Measurements from ENCODE around the gene FUS. TPM values are rescaled to one million over a fixed set of nuclear protein-coding genes. Genes with fewer than 3 reads are reported as not detected.
"Not testable (repeated sequence)": the region's sequence is repeated elsewhere in the genome, so short reads cannot be mapped to it uniquely, and the experiment has no call there.

Gene FUS
- total RNA-seq = 36.3 TPM

DNA sequence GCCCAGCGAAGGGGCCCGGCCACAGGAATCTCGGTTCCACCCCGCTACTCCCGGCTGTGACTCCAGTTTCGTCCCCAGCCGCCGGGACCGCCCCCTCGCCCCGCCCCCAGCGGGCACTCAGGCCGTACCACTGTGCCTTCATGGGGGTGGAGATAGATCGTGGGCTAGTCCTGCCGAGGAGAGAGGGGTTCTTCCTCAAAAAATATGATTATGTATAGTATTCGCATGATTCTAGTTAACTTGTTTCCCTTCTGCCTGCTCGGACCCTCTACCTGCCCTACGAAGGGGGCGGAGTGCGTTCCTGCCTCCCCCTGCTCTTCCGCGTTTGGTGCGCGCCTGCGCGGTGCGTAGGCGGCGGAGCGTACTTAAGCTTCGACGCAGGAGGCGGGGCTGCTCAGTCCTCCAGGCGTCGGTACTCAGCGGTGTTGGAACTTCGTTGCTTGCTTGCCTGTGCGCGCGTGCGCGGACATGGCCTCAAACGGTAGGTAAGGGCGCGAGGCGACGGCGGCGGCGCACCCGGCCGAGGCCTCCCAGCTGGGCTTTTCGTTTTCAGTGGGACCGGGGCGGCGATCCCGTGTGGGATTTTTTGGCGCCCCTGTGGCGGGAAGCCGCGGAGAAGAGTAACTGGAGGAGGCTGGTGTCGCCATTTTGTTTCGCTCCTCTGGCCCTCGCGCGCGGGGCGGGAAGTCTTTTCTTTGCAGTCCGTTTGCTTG, at the start of gene FUS:
TSS of gene FUS (plus strand) at position 393 of the 713 bp plus-strand sequence. CDS start at position 469, 76 bp downstream.
- FAIRE-seq = no peak
- peak; percentile 95 to 96 for DNase-seq (ENCODE audit: low spot score in 2 of 2)

DNA sequence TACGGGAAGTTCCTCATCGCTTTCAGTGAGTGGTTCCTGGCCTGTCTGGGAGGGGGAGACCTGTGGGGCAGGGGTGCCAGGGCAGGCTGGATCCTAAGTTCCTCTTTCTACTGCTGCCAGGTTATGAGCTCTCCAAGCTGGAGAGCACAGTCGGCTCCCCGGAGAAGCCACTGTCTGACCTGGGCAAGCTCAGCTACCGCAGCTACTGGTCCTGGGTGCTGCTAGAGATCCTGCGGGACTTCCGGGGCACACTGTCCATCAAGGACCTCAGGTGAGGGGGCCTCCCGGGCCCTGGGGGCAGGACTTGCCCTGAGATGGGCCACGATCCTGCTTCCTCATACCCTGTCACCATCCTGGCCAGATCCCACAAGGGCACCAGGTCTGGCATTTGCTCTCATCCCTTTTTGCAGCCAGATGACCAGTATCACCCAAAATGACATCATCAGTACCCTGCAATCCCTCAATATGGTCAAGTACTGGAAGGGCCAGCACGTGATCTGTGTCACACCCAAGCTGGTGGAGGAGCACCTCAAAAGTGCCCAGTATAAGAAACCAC, 49.5 kb upstream of the FUS start:
- FAIRE-seq (no peak), DNase-seq (ENCODE audit: low spot score in 2 of 2) (no peak)

DNA sequence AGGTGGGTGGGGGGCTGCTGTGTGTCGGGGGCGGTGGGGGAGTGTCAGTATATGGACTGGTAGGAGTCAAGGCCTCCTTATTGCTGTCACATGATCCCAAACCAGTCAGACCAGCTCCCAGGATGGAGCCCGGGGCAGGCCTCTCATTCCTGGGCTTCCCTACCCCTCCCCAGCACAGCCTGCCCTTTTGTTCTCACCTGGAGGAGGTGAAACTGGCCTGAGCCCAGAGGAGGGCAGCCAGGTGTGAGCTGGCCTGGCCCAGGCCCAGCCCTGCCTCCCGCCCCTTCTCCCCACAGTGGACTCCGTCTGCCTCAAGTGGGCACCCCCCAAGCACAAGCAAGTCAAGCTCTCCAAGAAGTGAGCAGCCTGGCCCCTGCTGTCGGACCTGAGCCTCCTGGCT, 49.0 kb upstream of the FUS start:
- no peak for FAIRE-seq
- DNase-seq (ENCODE audit: low spot score in 2 of 2) = no peak

DNA sequence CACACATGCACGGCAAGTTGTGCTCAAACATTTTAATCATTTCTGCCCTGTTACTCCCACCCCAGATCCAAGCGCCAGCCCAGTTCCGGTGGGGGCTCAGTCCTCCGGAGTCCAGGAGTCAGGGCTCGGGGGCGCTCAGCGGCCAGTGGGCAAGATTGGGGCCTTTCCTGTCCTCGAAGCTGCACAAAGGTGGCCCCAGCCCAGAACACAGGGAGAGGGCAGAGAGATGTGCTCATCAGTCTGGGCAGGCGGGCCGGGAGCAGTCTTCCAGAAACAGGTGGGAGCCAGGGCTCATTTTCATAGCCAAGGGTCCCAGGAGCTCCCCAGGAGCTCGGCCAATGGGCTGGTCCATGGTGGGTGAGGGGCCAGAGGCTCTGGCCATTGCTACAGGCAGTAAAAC, 48.5 kb upstream of the FUS start:
- no peak for DNase-seq (ENCODE audit: low spot score in 2 of 2)
- no peak for FAIRE-seq

DNA sequence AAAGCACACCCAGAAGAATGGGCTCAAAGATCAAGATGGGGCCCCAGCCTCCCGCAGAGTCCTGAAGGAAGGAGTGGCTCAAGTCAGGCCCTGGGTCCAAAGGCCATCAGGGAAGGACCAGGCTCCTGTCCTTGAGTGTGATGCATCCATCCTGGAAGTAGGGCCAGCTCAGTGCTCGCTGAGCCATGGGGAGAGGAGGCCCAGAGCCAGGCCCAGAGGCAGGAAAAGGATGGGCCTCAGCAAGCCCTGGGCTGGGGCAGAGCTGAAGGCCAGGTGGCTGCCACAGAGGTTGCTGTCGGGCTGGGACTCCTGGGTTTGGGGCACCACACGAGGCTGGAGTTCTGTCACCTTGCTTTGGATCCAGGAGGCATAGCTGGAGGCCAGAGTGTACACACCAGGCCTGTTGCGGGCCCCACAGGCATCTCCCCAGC, 48.1 kb upstream of the FUS start:
- no peak for FAIRE-seq
- DNase-seq (ENCODE audit: low spot score in 2 of 2) = no peak

DNA sequence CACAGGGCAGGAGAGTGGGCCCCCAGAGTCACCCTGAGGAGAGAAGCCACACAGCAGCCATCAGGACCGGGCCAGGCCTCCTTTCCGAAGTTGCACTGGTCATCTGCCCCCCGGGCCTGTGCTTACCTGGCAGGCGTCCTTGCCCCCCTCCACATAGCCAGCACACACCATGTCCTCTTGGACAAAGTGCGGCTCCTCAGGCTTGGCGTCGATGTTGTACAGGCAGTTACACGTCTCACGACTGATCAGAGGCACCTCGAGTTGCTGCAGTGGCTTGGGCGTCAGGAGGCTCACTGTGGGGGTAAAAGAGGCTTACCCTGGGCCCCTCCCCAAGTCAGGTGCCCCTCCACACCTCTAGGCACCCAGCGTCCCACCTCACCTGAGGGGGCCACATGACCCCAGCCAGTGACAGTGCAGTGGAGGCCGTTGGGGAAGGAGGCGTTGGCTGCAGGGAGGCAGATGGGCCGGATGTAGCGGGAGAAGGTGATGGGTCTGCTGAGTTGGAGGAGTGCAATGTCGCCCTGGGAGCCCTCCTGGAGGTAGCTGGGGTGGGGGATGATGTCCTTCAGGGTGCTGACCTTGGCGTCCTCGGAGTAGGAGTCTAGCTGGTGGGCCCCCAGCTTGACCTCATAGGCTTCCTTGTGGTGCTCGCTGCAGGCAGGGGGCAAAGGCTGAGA, 47.5 kb upstream of the FUS start:
- no peak for DNase-seq (ENCODE audit: low spot score in 2 of 2)
- FAIRE-seq = no peak

DNA sequence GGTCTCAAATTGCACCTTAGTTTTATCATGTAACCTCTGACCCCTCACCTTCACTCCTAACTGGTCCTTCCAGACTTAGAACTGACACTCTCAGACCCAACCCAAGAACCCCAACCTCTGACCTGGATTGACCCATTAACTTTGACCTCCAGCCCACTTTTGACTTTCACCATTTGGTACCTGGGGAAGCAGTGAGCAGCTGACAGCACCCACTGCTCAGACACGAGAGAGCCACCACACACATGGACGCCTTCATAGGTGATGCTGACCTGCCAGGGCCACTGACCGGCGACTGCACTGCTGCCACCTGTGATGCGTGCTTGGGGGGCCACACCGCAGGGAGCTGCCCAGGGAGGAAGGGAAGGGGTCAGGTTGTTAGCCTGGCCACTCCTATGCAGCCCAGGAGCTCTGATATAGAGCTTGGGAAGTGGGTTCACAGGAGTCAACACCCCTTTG, 46.9 kb upstream of the FUS start:
- FAIRE-seq (no peak), DNase-seq (ENCODE audit: low spot score in 2 of 2) (no peak)

DNA sequence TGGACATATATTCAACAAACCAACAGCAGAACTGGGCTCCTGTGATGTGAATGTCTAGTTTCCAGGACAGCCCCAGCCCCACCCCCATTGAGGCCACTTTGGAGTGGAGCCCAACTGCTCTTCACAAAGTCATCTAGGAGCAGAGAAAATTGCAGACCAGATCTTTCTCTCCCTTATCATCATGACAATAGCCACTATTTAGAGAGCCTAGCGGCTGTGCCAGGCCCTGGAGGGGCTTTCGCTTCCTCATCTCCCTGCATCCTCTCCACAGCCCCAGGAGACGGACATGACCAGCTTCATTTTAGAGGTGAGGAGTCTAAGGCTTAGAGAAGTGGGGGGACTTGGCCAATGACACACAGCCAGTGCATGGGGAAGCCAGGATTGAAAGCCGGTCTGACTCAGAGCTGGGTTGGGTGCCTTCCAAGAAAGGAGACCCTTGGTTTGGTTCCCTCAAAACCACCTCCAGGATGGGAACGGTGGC, 45.8 kb upstream of the FUS start:
- FAIRE-seq (no peak), DNase-seq (ENCODE audit: low spot score in 2 of 2) (no peak)

DNA sequence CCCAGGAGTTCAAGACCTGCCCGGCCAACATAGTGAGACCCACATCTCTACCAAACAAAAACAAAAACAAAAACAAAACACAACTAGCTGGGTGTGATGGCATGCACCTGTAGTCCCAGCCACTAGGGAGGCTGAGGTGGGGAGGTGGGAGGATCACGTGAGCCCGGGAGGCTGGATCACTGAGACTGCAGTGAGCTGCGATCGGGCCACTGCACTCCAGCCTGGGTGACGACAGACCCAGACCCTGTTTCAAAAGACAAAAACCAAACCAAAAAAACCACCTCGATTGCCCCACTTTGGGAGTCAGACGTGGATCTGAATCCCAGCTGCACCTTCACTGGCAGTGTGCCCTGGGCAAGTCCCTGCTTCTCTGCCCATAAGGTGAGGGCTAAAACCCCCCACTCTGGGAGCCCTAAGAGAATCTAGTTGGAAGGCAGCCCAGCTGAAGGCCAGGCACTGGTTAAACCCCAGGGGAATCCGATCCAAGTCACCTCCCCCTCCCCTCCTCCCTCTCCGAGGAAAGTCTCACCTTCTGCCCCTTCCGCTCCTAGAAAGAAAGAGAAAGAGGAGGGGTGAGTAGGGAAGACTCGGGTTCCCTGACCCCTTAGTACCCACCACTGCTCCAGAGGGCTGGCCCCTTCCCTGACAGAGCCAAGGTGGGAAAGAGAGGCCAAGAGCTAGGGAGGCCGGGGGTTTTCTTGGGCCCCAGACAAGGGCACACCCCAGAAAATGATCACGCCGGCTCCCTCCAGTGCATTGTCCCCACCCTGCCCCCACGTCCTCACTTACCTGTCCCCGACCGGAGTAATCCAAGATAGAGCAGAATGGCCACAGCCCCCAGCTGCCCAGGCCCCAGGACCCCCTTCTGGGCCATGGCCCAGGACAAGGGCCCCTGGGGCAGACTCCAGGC, 45.1 kb upstream of the FUS start:
- FAIRE-seq = no peak
- DNase-seq (ENCODE audit: low spot score in 2 of 2) = no peak

DNA sequence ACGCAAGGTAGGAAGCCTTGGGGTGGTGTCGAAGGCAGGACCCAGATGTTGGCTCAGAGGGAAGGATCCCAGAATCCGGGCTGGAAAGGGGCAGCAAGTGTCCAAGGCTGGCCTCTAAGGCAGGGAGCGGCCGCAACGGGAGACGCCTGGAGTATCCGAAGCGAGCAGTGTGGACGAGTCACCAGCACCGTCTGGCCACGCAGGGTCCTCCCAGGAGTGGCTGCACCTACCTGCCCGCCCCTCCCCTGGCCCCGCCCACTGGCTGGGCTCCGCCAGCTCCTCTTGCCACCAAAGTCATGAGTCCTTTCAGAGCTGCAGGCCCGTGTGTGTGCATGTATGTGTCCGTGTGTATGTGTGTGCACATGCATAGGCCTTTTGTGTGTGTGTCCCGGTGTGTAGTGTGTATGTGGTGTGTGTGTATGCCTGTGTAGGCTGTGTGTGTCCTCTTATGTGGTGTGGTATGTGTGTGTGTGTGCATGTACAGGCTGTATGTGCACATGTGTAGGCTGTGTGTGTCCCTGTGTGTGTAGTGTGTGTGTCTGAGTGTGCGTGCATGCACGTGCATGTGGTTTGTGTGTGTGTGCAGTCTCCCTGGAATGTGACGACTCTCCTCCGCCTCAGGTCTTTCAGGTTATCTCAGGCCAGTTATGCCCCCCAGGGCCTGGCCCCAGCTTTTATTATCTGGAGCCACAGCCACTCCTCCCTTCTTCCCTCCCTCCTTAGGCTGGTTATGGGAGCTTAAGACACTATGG, 44.2 kb upstream of the FUS start, which contains the start of gene PRSS8:
TSS of gene PRSS8 (minus strand) at position 193 of the 752 bp plus-strand sequence. CDS start 229 bp downstream, outside the sequence.
- no peak for FAIRE-seq
- DNase-seq (ENCODE audit: low spot score in 2 of 2) = no peak

DNA sequence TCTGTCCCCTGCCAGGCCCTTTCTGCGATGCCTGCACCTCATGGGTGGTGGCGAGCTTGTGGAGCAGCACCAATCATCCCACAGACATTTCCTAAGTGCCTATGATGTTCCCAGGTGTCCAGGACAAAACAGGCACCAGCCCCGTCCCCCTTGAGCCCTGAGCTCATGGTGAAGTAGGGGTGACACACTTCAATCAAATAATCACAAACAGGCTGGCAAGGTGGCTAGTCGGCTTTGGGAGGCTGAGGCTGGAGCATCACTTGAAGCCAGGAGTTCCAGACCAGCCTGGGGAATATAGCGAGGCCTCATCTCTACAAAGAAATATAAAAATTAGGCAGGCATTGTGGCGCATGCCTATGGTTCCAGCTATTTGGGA, 43.7 kb upstream of the FUS start:
- no peak for FAIRE-seq
- no peak for DNase-seq (ENCODE audit: low spot score in 2 of 2)

DNA sequence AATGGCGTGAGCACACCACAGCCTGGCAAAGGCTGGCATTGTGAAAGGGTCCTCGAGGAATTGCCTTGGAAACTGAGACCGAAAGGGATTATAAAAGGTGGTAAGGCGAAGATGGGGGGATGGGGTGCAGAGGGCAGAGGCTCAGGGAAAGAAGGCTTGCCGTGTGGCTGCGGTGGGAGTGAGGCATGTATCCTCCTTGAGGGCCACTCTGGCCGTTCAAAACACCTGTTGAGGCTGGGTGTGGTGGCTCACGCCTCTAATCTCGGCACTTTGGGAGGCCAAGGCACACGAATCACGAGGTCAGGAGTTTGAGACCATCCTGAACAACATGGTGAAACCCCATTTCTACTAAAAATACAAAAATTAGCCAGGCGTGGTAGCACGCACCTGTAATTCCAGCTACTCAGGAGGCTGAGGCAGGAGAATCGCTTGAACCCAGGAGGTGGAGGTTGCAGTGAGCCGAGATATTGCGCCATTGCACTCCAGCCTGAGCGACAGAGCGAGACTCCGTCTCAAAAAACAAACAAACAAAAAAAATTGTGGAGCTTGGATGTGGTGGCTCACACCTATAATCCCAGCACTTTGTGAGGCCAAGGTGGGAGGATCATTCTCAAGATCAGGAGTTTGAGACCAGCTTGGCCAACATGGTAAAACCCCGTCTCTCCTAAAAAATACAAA, 43.0 kb upstream of the FUS start:
- FAIRE-seq; DNase-seq (ENCODE audit: low spot score in 2 of 2): not testable (repeated sequence)

DNA sequence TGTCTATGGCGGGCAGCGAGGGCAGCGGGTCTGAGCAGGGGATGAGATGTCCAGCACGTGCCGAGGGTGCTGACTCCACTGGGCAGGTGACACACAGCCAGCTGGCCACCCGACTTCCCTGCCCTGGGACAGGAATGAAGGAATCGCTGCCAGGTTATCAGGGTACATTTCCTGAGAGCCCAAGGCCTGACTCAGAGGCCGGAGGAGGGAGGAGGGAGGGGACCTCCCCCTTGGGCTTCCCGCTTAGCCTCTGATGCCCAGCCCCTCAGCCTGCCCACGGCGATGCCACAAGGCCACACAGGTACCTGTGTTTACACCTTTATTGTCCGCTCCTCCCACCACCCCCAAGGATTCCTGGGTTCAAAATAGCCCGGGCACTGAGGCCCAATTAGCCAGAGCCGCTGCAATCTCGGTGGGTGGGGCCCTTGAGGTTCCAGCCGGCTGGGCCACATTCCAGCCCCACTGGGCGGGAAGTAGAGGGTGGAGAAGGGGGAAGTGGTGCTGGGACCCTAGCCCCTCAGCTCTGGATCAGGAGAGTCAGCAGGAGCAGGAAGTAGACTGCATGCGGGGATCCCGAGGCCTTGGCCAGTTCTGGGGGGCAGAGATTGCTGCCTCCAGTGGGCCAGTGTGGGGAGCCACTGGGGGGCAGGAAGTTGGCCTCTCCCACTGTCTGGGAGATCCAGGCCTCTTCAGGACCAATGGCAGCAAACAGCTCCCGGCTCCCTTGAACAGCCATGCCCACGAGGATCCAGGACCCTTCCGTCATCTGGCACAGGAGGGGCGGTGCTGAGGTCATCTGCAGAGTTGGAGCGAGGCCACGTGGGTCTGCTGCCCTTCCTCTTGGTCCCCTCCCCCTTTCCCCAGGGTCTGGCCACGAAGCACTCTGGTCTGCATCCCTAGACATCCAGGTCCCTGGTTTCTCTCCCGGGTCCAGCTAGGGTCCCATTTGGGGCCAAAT, 41.0 kb upstream of the FUS start:
- FAIRE-seq (no peak), DNase-seq (ENCODE audit: low spot score in 2 of 2) (no peak)

DNA sequence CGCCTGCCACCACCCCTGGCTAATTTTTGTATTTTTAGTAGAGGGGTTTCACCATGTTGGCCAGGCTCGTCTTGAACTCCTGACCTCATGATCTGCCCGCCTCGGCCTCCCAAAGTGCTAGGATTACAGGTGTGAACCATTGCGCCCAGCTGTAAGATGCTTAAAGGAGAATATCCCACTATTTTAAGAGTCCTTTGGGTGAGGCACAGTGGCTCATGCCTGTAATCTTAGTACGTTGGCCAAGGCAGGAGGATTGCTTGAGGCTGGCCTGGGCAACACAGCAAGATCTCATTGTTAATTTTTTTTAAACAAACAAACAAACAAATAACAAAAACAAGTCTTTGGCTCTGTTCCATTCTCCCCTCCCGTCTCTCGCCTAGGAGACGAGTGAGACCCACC, 38.9 kb upstream of the FUS start:
- not testable (repeated sequence) for DNase-seq (ENCODE audit: low spot score in 2 of 2); FAIRE-seq

DNA sequence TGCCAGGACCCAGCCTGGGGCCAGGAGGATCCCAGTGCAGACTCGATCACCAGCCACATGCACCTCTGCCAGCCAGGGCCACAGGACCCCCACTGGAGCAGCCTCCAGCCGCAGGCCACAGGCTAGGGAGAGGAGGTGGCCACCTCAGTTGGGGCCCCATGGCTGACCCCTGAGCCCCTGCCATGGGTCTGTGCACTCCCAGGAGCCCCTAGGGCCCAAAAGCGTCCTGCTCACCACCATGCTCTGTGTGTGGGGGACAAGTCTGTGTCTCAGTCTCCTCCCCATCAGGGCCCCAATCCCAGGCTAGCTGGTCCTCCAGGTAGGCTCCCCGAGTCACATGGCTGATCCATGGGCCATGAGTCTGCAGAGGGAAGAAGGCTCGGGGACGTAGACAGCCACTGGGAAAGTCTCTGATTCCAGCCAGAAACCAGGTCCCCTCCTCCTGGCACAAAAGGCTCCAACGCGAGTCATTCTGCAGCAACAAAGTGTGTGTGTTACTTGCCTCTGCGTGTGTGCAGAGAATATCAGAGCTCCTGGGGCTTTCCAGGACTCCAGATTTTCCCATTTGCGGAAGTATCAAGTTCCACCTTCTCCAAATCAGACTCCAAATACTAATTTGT, 38.3 kb upstream of the FUS start:
- DNase-seq (ENCODE audit: low spot score in 2 of 2) (peak in 1 of 2 donors; percentile 51), FAIRE-seq (no peak)

DNA sequence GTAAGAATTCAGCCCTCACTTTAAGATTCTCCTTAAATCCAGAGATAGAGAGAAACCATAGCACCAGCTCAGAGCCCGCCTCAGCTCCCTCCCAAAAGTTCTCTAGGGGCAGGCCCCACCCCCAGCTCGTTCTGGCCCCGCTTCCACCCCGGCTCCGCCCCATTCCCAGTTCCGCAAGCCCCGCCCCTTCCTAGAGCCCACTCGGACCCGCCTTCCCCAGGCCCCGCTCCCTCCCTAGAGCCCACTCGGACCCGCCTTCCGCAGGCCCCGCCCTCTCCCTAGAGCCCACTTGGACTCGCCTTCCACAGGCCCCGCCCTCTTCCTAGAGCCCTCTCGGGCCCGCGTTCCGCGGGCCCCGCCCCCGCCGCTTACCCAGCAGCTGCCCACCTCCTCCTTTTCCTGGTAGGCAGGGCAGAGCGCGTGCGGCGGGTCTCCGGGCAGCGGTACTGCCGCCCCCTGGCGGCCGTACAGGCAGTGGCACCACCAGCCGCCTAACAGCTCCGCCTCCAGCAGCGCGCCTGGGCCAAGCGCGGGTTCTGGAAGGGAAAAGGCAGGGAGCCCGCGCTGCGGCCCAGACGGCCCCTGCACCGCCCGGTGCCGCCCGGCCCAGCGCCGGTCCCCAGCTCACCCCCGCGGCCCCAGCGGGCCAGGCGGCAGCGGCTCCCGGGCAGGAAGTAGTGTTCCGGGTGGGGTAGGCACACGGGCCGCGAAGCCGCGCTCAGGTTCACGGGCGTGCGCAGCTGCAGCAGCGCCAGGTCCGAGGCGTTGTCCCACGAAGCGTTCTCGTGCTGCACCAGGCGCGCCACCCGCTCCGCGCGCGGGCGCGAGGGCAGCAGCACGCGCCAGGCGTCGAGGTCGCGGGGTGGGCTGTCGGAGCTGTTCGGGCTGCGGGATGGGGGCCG, 37.6 kb upstream of the FUS start:
- DNase-seq (ENCODE audit: low spot score in 2 of 2) = peak; percentile 98 to 100
- FAIRE-seq = no peak

Measured in frontal cortex (tissue), 4 donors.